IMR-90 (cell line): ENCODE data around the gene CLASRP. TPM values are rescaled to one million over a fixed set of nuclear protein-coding genes. Genes with fewer than 3 reads are reported as not detected.

ENCODE experiments used
- ATAC-seq: fragments of 200-7000 bp; cut with Tn5 transposase; 2 replicates; pipeline ENCODE4 v1.9.1; 2020; ENCODE audit warnings: low read depth, mild to moderate bottlenecking, moderate library complexity
- BruUV-seq: library from RNA; stranded (reverse); fragments of 400-500 nt; replicated peaks from 2 replicates; lab custom pipeline; 2021; lab: Mats Ljungman, UMichigan
- CTCF ChIA-PET: fragments of 300-600 bp; formaldehyde crosslinking; extraction: SDS; loops from one replicate; lab custom pipeline; 2021; ENCODE audit warnings: antibody characterized with exemption; lab: Yijun Ruan, JAX
- POLR2A ChIA-PET: fragments of 300-600 bp; sonication (Branson Sonifier 250); formaldehyde crosslinking; loops from one replicate; lab custom pipeline; 2022; ENCODE audit warnings: antibody characterized with exemption; ENCODE audit not compliant: unreplicated experiment; lab: Charles Lee
- DNase-seq: peaks from one replicate; pipeline ENCODE4 v3.0.0; 2013
- H2AFZ ChIP-seq: replicated peaks from 2 replicates; pipeline ENCODE3; 2013; ENCODE audit warnings: low read length, mild to moderate bottlenecking; ENCODE audit not compliant: poor library complexity
- H2AK5ac ChIP-seq: 2 replicates; pipeline ENCODE4 v1.6.1; 2013; ENCODE audit warnings: low read depth, low read length, inconsistent platforms
- H2AK9ac ChIP-seq: replicated peaks from 2 replicates; pipeline ENCODE3; 2013; ENCODE audit warnings: mild to moderate bottlenecking, low read depth, low read length, moderate library complexity; ENCODE audit not compliant: poor library complexity
- H2BK120ac ChIP-seq: 2 replicates; pipeline ENCODE4 v1.6.1; 2013; ENCODE audit warnings: low read depth, low read length, inconsistent platforms
- H2BK15ac ChIP-seq: 3 replicates; pipeline ENCODE4 v1.6.1; 2013; ENCODE audit warnings: low read depth, low read length, inconsistent platforms
- H2BK20ac ChIP-seq: 2 replicates; pipeline ENCODE4 v1.6.1; 2013; ENCODE audit warnings: low read depth, mild to moderate bottlenecking, inconsistent platforms, low read length, moderate library complexity
- H2BK5ac ChIP-seq: 2 replicates; pipeline ENCODE4 v1.6.1; 2013; ENCODE audit warnings: mild to moderate bottlenecking, low read depth, low read length, inconsistent platforms; ENCODE audit not compliant: poor library complexity, severe bottlenecking
- H3K14ac ChIP-seq: replicated peaks from 2 replicates; pipeline ENCODE4 v1.6.1; 2013; ENCODE audit warnings: low read depth, low read length, inconsistent platforms
- H3K18ac ChIP-seq: 2 replicates; pipeline ENCODE4 v1.6.1; 2013; ENCODE audit warnings: low read depth, low read length, control low read depth
- H3K23ac ChIP-seq: 2 replicates; pipeline ENCODE4 v1.6.1; 2013; ENCODE audit warnings: low read depth, low read length, inconsistent platforms
- H3K27ac ChIP-seq: 2 replicates; pipeline ENCODE4 v1.5.1; 2013; ENCODE audit warnings: mild to moderate bottlenecking, control low read depth, low read length; ENCODE audit not compliant: insufficient read depth
- H3K27me3 ChIP-seq: 2 replicates; pipeline ENCODE4 v1.6.1; 2013; ENCODE audit warnings: low read length; ENCODE audit not compliant: control insufficient read depth, insufficient read depth
- H3K36me3 ChIP-seq: 2 replicates; pipeline ENCODE4 v1.6.1; 2013; ENCODE audit warnings: low read length, mixed read lengths; ENCODE audit not compliant: control insufficient read depth, insufficient read depth
- H3K4ac ChIP-seq: 2 replicates; pipeline ENCODE4 v1.6.1; 2013; ENCODE audit warnings: low read depth, low read length, inconsistent platforms
- H3K4me1 ChIP-seq: 2 replicates; pipeline ENCODE4 v1.6.1; 2013; ENCODE audit warnings: low read length, mixed read lengths; ENCODE audit not compliant: control insufficient read depth, insufficient read depth
- H3K4me2 ChIP-seq: 2 replicates; pipeline ENCODE4 v1.6.1; 2013; ENCODE audit warnings: low read depth, mild to moderate bottlenecking, control low read depth, low read length, moderate library complexity
- H3K4me3 ChIP-seq: 2 replicates; pipeline ENCODE4 v1.5.1; 2013; ENCODE audit warnings: low read depth, mild to moderate bottlenecking, control low read depth, low read length, moderate library complexity; ENCODE audit not compliant: insufficient read depth
- H3K56ac ChIP-seq: 2 replicates; pipeline ENCODE4 v1.6.1; 2013; ENCODE audit warnings: low read length, inconsistent platforms; ENCODE audit not compliant: insufficient read depth; ENCODE audit errors: extremely low read depth
- H3K79me1 ChIP-seq, 2 experiments: 2 replicates each; pipeline ENCODE4 v1.6.1; 2013; ENCODE audit warnings: low read length in 2 of 2, inconsistent platforms in 1 of 2, low read depth in 1 of 2
- H3K9ac ChIP-seq: 2 replicates; pipeline ENCODE4 v1.6.1; 2013; ENCODE audit warnings: low read depth, low read length, control low read depth
- H3K9me1 ChIP-seq: 2 replicates; pipeline ENCODE4 v1.6.1; 2013; ENCODE audit warnings: low read length, inconsistent platforms; ENCODE audit not compliant: insufficient read depth
- H3K9me3 ChIP-seq: 2 replicates; pipeline ENCODE4 v1.6.1; 2013; ENCODE audit warnings: low read length; ENCODE audit not compliant: control insufficient read depth, insufficient read depth
- H4K20me1 ChIP-seq: 2 replicates; pipeline ENCODE4 v1.6.1; 2013; ENCODE audit warnings: low read length, inconsistent platforms; ENCODE audit not compliant: insufficient read depth
- H4K5ac ChIP-seq: 2 replicates; pipeline ENCODE4 v1.6.1; 2013; ENCODE audit warnings: mild to moderate bottlenecking, low read depth, low read length, control low read depth
- H4K8ac ChIP-seq, 2 experiments: 2 replicates each; pipeline ENCODE4 v1.6.1; 2013; ENCODE audit warnings: low read depth in 2 of 2, low read length in 2 of 2, control low read depth in 1 of 2, inconsistent platforms in 1 of 2
- H4K91ac ChIP-seq: 2 replicates; pipeline ENCODE4 v1.6.1; 2013; ENCODE audit warnings: low read depth, low read length, inconsistent platforms; ENCODE audit not compliant: insufficient read depth
- CEBPB ChIP-seq: IDR thresholded peaks from 2 replicates; pipeline ENCODE4 v1.6.1; 2012; ENCODE audit warnings: low read depth, low read length, improper control_type of control experiment
- FOS ChIP-seq: fragments of 150-350 bp; IDR thresholded peaks from 2 replicates; pipeline ENCODE4 v1.6.1; 2016; ENCODE audit warnings: low read depth, low read length
- MAFK ChIP-seq: IDR thresholded peaks from 2 replicates; pipeline ENCODE4 v1.6.1; 2012; ENCODE audit warnings: low read depth, low read length, improper control_type of control experiment
- MAZ ChIP-seq: IDR thresholded peaks from 2 replicates; pipeline ENCODE4 v1.6.1; 2012; ENCODE audit warnings: low read depth, mild to moderate bottlenecking, low read length, improper control_type of control experiment, moderate library complexity, borderline replicate concordance
- NFE2L2 ChIP-seq: fragments of 150-350 bp; IDR thresholded peaks from 2 replicates; pipeline ENCODE4 v1.6.1; 2016; ENCODE audit warnings: low read depth, mild to moderate bottlenecking, low read length
- RAD21 ChIP-seq: IDR thresholded peaks from 2 replicates; pipeline ENCODE4 v1.6.1; 2012; ENCODE audit warnings: low read length, improper control_type of control experiment
- RFX5 ChIP-seq: IDR thresholded peaks from 2 replicates; pipeline ENCODE4 v1.8.0; 2012; ENCODE audit warnings: low read depth, mild to moderate bottlenecking, low read length, moderate library complexity
- WGBS, 2 experiments: methylation state at CpG; one replicate each; pipeline versions ENCODE4 v1.1.5 to v1.1.7; 2013; ENCODE audit warnings: missing lambda C conversion rate in 2 of 2; ENCODE audit not compliant: insufficient read length in 1 of 2; ENCODE audit errors: extremely low coverage in 2 of 2; 5-methylcytosine and 5-hydroxymethylcytosine counted together
- dilution Hi-C: fragments of 300-500 bp; cut with HindIII; formaldehyde crosslinking; loops from one replicate; pipeline ENCODE4 v1.14.3; 2018; ENCODE audit warnings: low sequenced_read_pairs; ENCODE audit not compliant: unreplicated experiment
- in situ Hi-C: fragments of 300-500 bp; cut with MboI; formaldehyde crosslinking; loops from 3 replicates; pipeline ENCODE4 v1.14.3; 2019; ENCODE audit warnings: low sequenced_read_pairs, inconsistent platforms, mixed read lengths
- intact Hi-C: fragments of 100-400 bp; cut with micrococcal nuclease; formaldehyde crosslinking; loops from 2 replicates; pipeline ENCODE4 v1.10.0; 2022
- polyA plus RNA-seq, 3 experiments: library from polyadenylated mRNA; depleted of rRNA; stranded (reverse); fragments of >200 nt; gene quantifications; 2 replicates each; pipeline ENCODE4 v1.2.3, GENCODE V29; 2012; ENCODE audit warnings: low replicate concordance in 1 of 3
- total RNA-seq: library from RNA; depleted of rRNA; stranded (reverse); fragments of >200 nt; gene quantifications from 2 replicates; pipeline ENCODE4 v1.2.3, GENCODE V29; 2012
- TF ChIP-seq, protein P1 (sequence below): conservative IDR thresholded peaks from 2 replicates; pipeline ENCODE4 v1.5.1; 2012; ENCODE audit warnings: mild to moderate bottlenecking, low read depth, low read length, improper control_type of control experiment
- TF ChIP-seq, protein P2 (sequence below): fragments of 150-350 bp; IDR thresholded peaks from 2 replicates; pipeline ENCODE4 v1.6.1; 2016; ENCODE audit warnings: low read depth, mild to moderate bottlenecking, low read length, moderate library complexity, borderline replicate concordance
- TF ChIP-seq, protein P3 (sequence below): fragments of 150-350 bp; IDR thresholded peaks from 2 replicates; pipeline ENCODE4 v1.6.1; 2017; ENCODE audit warnings: mild to moderate bottlenecking, antibody characterized with exemption, low read length, low read depth

Gene CLASRP
- total and polyA plus RNA-seq, 2 of the 4 experiments (the other 2 are of a cell fraction) = 19.9 to 31.7 TPM

DNA sequence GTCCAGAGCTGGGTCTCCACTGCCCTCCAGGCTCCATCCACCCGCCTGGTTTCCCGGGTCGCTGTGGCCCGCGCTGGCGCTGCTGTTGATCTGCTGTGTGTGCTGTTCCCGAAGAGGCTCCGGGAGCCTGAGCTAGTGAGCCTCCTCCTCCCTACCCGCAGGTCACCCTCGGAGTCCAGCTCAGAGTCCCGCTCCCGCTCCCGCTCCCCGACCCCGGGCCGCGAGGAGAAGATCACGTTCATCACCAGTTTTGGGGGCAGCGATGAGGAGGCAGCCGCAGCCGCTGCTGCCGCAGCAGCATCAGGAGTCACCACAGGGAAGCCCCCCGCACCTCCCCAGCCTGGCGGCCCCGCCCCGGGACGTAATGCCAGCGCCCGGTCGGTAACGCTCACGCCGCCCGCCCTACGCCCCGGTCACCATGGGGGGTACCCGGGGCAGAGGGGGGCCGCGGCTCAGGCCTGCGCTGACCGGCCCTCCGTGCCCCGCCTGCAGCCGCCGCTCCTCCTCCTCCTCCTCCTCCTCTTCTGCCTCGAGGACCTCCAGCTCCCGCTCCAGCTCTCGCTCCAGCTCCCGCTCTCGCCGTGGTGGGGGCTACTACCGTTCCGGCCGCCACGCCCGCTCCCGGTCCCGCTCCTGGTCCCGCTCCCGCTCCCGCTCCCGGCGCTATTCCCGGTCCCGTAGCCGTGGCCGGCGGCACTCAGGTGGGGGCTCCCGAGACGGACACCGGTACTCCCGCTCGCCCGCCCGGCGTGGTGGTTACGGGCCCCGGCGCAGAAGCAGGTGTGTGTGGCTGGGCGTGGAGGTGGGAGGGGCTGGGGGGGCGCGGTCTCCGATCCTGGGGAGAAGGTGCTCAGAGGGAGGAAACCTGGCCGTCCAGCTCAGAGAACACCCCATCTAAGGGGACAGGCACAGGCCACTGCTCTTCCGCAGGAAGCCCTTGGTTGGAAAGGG is 25.3 kb downstream of the CLASRP start (continued):
- TF ChIP-seq MAZ = no peak

DNA sequence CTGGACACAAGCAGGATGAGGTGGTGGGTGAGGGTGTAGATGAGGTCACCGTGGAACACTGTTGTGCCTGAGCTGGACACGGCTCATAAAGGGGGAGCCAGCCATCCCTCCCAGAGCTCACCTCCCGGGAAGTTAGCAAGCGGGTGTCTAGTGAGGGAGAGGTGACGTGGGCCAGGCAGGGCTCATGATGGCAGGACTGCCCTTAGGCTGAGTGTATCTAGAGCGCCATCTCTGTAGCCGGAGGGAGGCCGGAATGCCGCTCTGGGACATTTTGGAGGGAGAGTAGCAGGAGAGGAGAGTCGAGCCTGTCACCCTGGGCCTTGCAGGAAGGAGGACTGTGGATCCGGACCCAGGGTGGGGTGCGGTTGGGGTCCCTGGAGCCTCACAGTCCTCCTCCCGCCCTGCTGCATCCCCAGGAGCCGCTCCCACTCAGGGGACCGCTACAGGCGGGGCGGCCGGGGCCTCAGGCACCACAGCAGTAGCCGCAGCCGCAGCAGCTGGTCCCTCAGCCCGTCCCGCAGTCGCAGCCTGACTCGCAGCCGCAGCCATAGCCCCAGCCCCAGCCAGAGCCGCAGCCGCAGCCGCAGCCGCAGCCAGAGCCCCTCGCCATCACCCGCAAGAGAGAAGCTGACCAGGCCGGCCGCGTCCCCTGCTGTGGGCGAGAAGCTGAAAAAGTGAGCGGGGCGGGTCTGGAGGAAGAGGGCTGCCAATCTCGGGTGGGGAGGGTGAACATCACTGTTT is 28.2 kb downstream of the CLASRP start:
- H3K27ac ChIP-seq = no peak overlapping the region
- H4K8ac ChIP-seq = no peak overlapping the region
- WGBS, 2 experiments = 93% methylated on average over 23 of the region's 38 CpGs; no CpG with 5 or more reads in 1 of the 2 experiments
- no peaks in the 10 kb centered on the region for H3K4me1 ChIP-seq
- no peak overlapping the region for H2BK5ac ChIP-seq
- intact Hi-C loops = no loop called here
- no peak overlapping the region for H3K23ac ChIP-seq
- no peak overlapping the region for H3K14ac ChIP-seq
- POLR2A ChIA-PET = no interaction called here
- dilution Hi-C loops = no loop called here
- peaks cover 70% of the 10 kb centered on the region for H3K36me3 ChIP-seq
- no peak overlapping the region for H3K9ac ChIP-seq
- no peak overlapping the region for H2BK20ac ChIP-seq
- no peak overlapping the region for H3K4me2 ChIP-seq
- H3K27me3 ChIP-seq = no peaks in the 10 kb centered on the region
- H3K56ac ChIP-seq = no peak overlapping the region
- no peaks in the 10 kb centered on the region for H3K9me3 ChIP-seq
- H2AFZ ChIP-seq = no peak overlapping the region
- CTCF ChIA-PET = interaction anchor here (1.5 kb wide), 1 partner anchor 7 kb away, joined by 3 read pairs; no protein-coding TSS in a partner anchor
- no peak overlapping the region for H2BK120ac ChIP-seq
- no peak overlapping the region for H3K4ac ChIP-seq
- no peak overlapping the region for H3K18ac ChIP-seq
- no peak overlapping the region for H3K4me3 ChIP-seq
- no peak for DNase-seq
- H2AK5ac ChIP-seq = no peak overlapping the region
- BruUV-seq = no TSS peak
- H2BK15ac ChIP-seq = no peak overlapping the region
- peaks cover 4 to 18% of the 10 kb centered on the region in 2 experiments; a peak in 3 of 4 replicates for H3K79me1 ChIP-seq
- no peak overlapping the region for H4K91ac ChIP-seq
- H3K9me1 ChIP-seq = no peaks in the 10 kb centered on the region
- H4K20me1 ChIP-seq = peaks cover 5% of the 10 kb centered on the region; the same call in 1 of the 2 replicates
- no peak overlapping the region for H4K5ac ChIP-seq
- H2AK9ac ChIP-seq = no peak overlapping the region
- in situ Hi-C loops = no loop called here
- ATAC-seq = no peak
- no peak for TF ChIP-seq FOS
- TF ChIP-seq, protein P1, sequence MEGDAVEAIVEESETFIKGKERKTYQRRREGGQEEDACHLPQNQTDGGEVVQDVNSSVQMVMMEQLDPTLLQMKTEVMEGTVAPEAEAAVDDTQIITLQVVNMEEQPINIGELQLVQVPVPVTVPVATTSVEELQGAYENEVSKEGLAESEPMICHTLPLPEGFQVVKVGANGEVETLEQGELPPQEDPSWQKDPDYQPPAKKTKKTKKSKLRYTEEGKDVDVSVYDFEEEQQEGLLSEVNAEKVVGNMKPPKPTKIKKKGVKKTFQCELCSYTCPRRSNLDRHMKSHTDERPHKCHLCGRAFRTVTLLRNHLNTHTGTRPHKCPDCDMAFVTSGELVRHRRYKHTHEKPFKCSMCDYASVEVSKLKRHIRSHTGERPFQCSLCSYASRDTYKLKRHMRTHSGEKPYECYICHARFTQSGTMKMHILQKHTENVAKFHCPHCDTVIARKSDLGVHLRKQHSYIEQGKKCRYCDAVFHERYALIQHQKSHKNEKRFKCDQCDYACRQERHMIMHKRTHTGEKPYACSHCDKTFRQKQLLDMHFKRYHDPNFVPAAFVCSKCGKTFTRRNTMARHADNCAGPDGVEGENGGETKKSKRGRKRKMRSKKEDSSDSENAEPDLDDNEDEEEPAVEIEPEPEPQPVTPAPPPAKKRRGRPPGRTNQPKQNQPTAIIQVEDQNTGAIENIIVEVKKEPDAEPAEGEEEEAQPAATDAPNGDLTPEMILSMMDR = no peak
- TF ChIP-seq NFE2L2 = no peak
- TF ChIP-seq CEBPB = no peak
- TF ChIP-seq MAFK = no peak
- TF ChIP-seq, protein P2, sequence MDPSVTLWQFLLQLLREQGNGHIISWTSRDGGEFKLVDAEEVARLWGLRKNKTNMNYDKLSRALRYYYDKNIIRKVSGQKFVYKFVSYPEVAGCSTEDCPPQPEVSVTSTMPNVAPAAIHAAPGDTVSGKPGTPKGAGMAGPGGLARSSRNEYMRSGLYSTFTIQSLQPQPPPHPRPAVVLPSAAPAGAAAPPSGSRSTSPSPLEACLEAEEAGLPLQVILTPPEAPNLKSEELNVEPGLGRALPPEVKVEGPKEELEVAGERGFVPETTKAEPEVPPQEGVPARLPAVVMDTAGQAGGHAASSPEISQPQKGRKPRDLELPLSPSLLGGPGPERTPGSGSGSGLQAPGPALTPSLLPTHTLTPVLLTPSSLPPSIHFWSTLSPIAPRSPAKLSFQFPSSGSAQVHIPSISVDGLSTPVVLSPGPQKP = no peak
- no peak for TF ChIP-seq RFX5
- TF ChIP-seq RAD21 = no peak
- TF ChIP-seq, protein P3, sequence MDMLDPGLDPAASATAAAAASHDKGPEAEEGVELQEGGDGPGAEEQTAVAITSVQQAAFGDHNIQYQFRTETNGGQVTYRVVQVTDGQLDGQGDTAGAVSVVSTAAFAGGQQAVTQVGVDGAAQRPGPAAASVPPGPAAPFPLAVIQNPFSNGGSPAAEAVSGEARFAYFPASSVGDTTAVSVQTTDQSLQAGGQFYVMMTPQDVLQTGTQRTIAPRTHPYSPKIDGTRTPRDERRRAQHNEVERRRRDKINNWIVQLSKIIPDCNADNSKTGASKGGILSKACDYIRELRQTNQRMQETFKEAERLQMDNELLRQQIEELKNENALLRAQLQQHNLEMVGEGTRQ = no peak
